Measurements from ENCODE around the gene RND3.

The RND3 gene

GRCh38 chr2:150473767-150474166, 13.7 kb downstream of the RND3 start:
- Mint-ChIP-seq H3K27me3 (no peaks in the 10 kb centered on the region), H3K4me1 (ENCODE audit: low read depth) (no peaks in the 10 kb centered on the region), H3K27ac (no peak overlapping the region), H3K9me3 (peaks cover 5% of the 10 kb centered on the region), H3K4me3 (no peak overlapping the region), H3K36me3 (ENCODE audit: low read depth) (no peaks in the 10 kb centered on the region)

GRCh38 chr2:150472511-150472899, 15.0 kb downstream of the RND3 start:
- Mint-ChIP-seq H3K36me3 (ENCODE audit: low read depth) (no peaks in the 10 kb centered on the region), H3K4me1 (ENCODE audit: low read depth) (no peaks in the 10 kb centered on the region), H3K27ac (no peak overlapping the region), H3K4me3 (no peak overlapping the region), H3K27me3 (no peaks in the 10 kb centered on the region), H3K9me3 (peaks cover 5% of the 10 kb centered on the region)

- H3K4me1 Mint-ChIP-seq (ENCODE audit: low read depth): no peaks in the 10 kb centered on the region
- H3K27ac Mint-ChIP-seq: no peak overlapping the region
- no peak overlapping the region for H3K4me3 Mint-ChIP-seq
- H3K27me3 Mint-ChIP-seq: no peaks in the 10 kb centered on the region
- H3K36me3 Mint-ChIP-seq (ENCODE audit: low read depth): no peaks in the 10 kb centered on the region
- peaks cover 5% of the 10 kb centered on the region for H3K9me3 Mint-ChIP-seq
These were observed 15.5 kb downstream of the RND3 start for GRCh38 chr2:150471813-150472510.

GRCh38 chr2:150470435-150470834, 17.0 kb downstream of the RND3 start:
- Mint-ChIP-seq H3K27ac (no peak overlapping the region), H3K36me3 (ENCODE audit: low read depth) (no peaks in the 10 kb centered on the region), H3K4me3 (no peak overlapping the region), H3K27me3 (no peaks in the 10 kb centered on the region), H3K9me3 (no peaks in the 10 kb centered on the region), H3K4me1 (ENCODE audit: low read depth) (no peaks in the 10 kb centered on the region)

- no peaks in the 10 kb centered on the region for H3K4me1 Mint-ChIP-seq (ENCODE audit: low read depth)
- no peaks in the 10 kb centered on the region for H3K27me3 Mint-ChIP-seq
- H3K4me3 Mint-ChIP-seq: no peak overlapping the region
These were observed 17.7 kb downstream of the RND3 start for GRCh38 chr2:150469706-150470274.

GRCh38 chr2:150468350-150468960, 19.0 kb downstream of the RND3 start:
- no peaks in the 10 kb centered on the region for H3K27me3 Mint-ChIP-seq
- no peak overlapping the region for H3K27ac Mint-ChIP-seq
- no peak overlapping the region for H3K4me3 Mint-ChIP-seq
- no peaks in the 10 kb centered on the region for H3K36me3 Mint-ChIP-seq (ENCODE audit: low read depth)
- H3K4me1 Mint-ChIP-seq (ENCODE audit: low read depth): no peaks in the 10 kb centered on the region
- H3K9me3 Mint-ChIP-seq: no peaks in the 10 kb centered on the region

More at GRCh38 chr2:150469706-150470274, 17.7 kb downstream of the RND3 start:
- H3K36me3 Mint-ChIP-seq (ENCODE audit: low read depth): no peaks in the 10 kb centered on the region
- no peak overlapping the region for H3K27ac Mint-ChIP-seq
- H3K9me3 Mint-ChIP-seq: no peaks in the 10 kb centered on the region

GRCh38 chr2:150467621-150467963, 19.9 kb downstream of the RND3 start:
- Mint-ChIP-seq H3K27ac (no peak overlapping the region), H3K4me3 (no peak overlapping the region), H3K4me1 (ENCODE audit: low read depth) (no peaks in the 10 kb centered on the region), H3K27me3 (no peaks in the 10 kb centered on the region), H3K36me3 (ENCODE audit: low read depth) (no peaks in the 10 kb centered on the region), H3K9me3 (no peaks in the 10 kb centered on the region)

- Mint-ChIP-seq H3K27me3 (no peaks in the 10 kb centered on the region), H3K4me1 (ENCODE audit: low read depth) (no peaks in the 10 kb centered on the region), H3K36me3 (ENCODE audit: low read depth) (no peaks in the 10 kb centered on the region), H3K27ac (no peak overlapping the region), H3K9me3 (no peaks in the 10 kb centered on the region), H3K4me3 (no peak overlapping the region)
These were observed 20.5 kb downstream of the RND3 start for GRCh38 chr2:150466741-150467620.

- no peaks in the 10 kb centered on the region for H3K4me1 Mint-ChIP-seq (ENCODE audit: low read depth)
- no peaks in the 10 kb centered on the region for H3K36me3 Mint-ChIP-seq (ENCODE audit: low read depth)
- H3K9me3 Mint-ChIP-seq: no peaks in the 10 kb centered on the region
- no peak overlapping the region for H3K27ac Mint-ChIP-seq
- no peak overlapping the region for H3K4me3 Mint-ChIP-seq
- H3K27me3 Mint-ChIP-seq: no peaks in the 10 kb centered on the region
These were observed 21.5 kb downstream of the RND3 start for GRCh38 chr2:150465703-150466569.

- H3K27me3 Mint-ChIP-seq: no peaks in the 10 kb centered on the region
- H3K4me3 Mint-ChIP-seq: no peak overlapping the region
- no peaks in the 10 kb centered on the region for H3K36me3 Mint-ChIP-seq (ENCODE audit: low read depth)
- no peak overlapping the region for H3K27ac Mint-ChIP-seq
- no peaks in the 10 kb centered on the region for H3K9me3 Mint-ChIP-seq
- no peaks in the 10 kb centered on the region for H3K4me1 Mint-ChIP-seq (ENCODE audit: low read depth)
These were observed 22.5 kb downstream of the RND3 start for GRCh38 chr2:150464986-150465385.

- Mint-ChIP-seq H3K27me3 (no peaks in the 10 kb centered on the region), H3K9me3 (no peaks in the 10 kb centered on the region), H3K4me1 (ENCODE audit: low read depth) (no peaks in the 10 kb centered on the region), H3K4me3 (no peak overlapping the region), H3K27ac (no peak overlapping the region), H3K36me3 (ENCODE audit: low read depth) (no peaks in the 10 kb centered on the region)
These were observed 23.2 kb downstream of the RND3 start for GRCh38 chr2:150464270-150464669.

GRCh38 chr2:150462770-150463169, 24.7 kb downstream of the RND3 start:
- H3K27ac Mint-ChIP-seq: no peak overlapping the region
- no peaks in the 10 kb centered on the region for H3K36me3 Mint-ChIP-seq (ENCODE audit: low read depth)
- no peaks in the 10 kb centered on the region for H3K9me3 Mint-ChIP-seq
- no peaks in the 10 kb centered on the region for H3K27me3 Mint-ChIP-seq
- no peaks in the 10 kb centered on the region for H3K4me1 Mint-ChIP-seq (ENCODE audit: low read depth)
- H3K4me3 Mint-ChIP-seq: no peak overlapping the region

GRCh38 chr2:150459281-150459680, 28.2 kb downstream of the RND3 start:
- Mint-ChIP-seq H3K27me3 (no peaks in the 10 kb centered on the region), H3K27ac (no peak overlapping the region), H3K9me3 (no peaks in the 10 kb centered on the region), H3K36me3 (ENCODE audit: low read depth) (no peaks in the 10 kb centered on the region), H3K4me1 (ENCODE audit: low read depth) (no peaks in the 10 kb centered on the region), H3K4me3 (no peak overlapping the region)

- H3K9me3 Mint-ChIP-seq: no peaks in the 10 kb centered on the region
These were observed 36.7 kb downstream of the RND3 start for GRCh38 chr2:150450765-150451164.

More at GRCh38 chr2:150450765-150451164, 36.7 kb downstream of the RND3 start:
- H3K27ac Mint-ChIP-seq: no peak overlapping the region
- H3K36me3 Mint-ChIP-seq (ENCODE audit: low read depth): no peaks in the 10 kb centered on the region
- no peaks in the 10 kb centered on the region for H3K27me3 Mint-ChIP-seq
- no peaks in the 10 kb centered on the region for H3K4me1 Mint-ChIP-seq (ENCODE audit: low read depth)
- no peak overlapping the region for H3K4me3 Mint-ChIP-seq
